Measurements from ENCODE around the gene CLDN7.

The CLDN7 gene

GRCh38 chr17:7219812-7220592 lies 42.3 kb downstream of the CLDN7 start, which contains the start of the genes ACADVL and DLG4:
TSS of gene ACADVL (plus strand) at chr17:7219938. CDS start at chr17:7219985, 47 bp downstream.
TSS of gene DLG4 (minus strand) at chr17:7219836.
- peak; percentile 94 for DNase-seq (ENCODE audit: low read depth)

DNA sequence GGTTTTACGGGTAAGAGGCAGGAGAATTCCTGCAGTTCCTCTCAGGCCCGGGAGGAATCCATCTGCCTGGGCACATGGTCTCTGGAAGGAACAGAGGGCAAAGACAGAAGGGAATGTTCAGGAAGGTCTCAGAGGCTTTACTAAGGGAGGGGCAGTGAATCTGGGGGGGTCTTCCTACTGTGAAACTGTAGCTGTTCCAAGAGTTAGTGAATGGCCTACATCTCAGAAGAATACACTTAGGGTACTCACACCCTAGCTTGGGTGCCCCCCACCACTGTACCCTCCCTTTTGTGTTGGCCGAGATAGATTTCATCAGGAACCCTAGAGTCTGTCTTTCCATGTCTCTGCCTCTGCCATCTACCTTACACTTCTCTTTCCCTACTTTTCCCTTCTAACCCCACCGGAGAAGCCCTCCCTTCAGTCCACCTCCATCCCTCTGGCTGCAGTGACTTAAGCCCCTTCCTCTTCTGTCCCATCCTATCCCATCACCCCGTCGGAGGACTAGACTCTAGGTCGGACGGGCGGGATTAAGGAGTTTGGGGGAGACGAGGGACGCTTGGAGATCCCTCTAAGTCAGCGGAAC lies 43.0 kb downstream of the CLDN7 start:
- no peak for DNase-seq (ENCODE audit: low read depth)

DNA sequence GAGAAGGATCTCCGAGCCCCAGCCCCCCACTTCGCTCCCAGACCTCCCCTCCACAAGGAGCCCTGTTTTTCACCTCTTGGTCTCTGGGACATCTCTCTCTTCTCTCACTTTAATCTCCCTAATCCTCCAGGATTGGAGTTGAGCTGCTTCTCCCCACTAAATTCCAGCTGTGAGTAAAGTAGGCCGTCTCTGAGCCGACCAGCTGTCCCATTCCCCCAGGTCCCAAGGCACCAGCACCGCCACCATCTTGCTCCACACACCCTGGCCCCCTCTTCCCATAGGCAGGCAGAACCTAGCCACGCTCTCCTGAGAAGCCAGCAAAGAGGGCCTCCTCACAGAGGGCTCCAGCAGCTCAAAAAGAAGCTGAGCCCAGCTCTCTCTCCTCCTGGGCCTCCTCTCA lies 43.5 kb downstream of the CLDN7 start:
- DNase-seq (ENCODE audit: low read depth): no peak

- DNase-seq (ENCODE audit: low read depth): peak; percentile 20
Observed at GRCh38 chr17:7218166-7218565, 44.1 kb downstream of the CLDN7 start.

DNA sequence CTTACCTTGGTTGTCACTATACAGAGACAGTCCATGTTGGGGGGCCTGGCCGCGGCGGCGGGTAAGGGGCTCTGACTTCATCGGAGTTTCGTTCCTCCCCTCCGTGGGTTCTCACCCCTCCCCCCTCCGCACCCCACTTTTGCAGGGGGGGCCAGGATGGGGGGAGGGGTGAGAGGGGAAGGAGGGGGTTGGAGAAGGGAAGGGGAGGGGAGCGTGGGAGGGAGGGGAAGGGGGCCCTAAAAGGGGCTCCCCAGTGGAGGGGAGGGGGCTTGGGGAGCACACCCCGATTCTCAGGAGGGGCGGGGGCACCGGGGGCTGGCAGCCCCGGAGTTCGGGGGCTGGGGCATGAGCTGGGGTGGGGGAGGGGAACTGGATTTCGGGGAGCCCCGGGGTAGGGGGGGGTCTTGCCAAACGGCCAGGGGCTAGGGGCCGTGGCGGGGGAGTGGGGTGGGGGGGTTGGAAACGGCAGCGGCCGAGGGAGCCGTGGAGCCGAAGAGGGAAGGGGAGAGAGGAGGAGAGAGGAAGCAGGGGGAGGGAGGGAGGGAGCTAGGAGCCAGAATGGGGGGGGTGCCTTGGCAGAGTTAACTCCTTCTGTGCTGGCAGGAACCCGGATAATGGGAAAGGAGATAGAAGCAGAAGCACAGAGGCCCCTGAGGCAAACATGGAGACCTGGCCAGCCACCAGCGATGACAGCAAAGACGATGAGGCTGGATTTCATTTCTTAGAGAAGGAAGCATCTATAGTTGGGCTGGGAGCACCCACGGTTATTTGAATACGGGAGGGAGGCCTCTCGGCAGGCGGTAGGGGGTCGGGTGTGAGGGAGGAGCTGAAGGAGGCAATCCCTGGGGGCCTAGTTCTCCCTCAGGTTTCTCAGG lies 44.9 kb downstream of the CLDN7 start:
- DNase-seq (ENCODE audit: low read depth): peak; percentile 82

- peak; percentile 16 for DNase-seq (ENCODE audit: low read depth)
Observed at GRCh38 chr17:7216242-7217112, 45.8 kb downstream of the CLDN7 start.

GRCh38 chr17:7215652-7216180 lies 46.6 kb downstream of the CLDN7 start:
- peak; percentile 46 for DNase-seq (ENCODE audit: low read depth)

- DNase-seq (ENCODE audit: low read depth): no peak
Observed at GRCh38 chr17:7215136-7215638, 47.1 kb downstream of the CLDN7 start.

DNA sequence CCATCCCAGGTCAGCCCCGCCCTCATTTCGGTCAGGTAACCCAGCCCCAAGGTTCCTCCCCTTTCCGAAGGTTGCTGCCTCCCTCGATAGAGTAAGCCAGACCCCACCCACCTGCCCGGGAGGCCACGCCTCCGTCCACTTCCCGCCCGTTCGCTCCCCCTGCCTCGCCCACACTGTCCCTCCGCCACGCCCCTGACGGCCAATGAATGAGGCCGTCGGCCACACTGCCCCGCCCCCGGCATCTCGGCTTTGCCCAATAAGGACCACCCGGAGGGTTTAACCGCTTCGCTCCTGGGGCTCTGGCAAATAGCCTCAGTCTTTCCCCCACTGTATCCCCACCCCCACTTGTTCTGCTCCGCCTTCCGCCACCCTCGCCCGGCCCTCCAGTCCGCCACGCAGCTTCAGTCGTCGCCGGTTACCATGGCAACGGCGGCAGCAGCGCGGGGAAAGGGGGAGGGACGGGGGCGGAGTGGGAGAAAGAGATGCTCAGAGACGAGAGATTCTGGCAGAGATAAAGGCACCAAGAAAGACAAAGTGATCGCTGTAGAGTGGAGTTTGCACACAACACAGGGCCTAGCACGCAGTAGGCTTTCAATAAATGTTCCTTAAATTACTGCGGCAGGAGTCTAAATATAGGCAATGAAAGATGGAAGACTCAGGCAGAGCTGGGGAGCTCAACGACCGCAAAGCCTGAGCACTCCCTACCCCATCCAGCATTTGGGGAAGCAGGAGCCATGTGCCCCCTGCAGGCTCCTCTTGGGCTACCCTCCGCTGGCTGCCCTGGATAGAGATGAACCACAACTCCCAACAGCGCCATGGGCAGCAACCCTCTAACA lies 47.8 kb downstream of the CLDN7 start:
- DNase-seq (ENCODE audit: low read depth): peak; percentile 98

- peak; percentile 81 for DNase-seq (ENCODE audit: low read depth)
Observed at GRCh38 chr17:7213895-7214299, 48.4 kb downstream of the CLDN7 start.

DNA sequence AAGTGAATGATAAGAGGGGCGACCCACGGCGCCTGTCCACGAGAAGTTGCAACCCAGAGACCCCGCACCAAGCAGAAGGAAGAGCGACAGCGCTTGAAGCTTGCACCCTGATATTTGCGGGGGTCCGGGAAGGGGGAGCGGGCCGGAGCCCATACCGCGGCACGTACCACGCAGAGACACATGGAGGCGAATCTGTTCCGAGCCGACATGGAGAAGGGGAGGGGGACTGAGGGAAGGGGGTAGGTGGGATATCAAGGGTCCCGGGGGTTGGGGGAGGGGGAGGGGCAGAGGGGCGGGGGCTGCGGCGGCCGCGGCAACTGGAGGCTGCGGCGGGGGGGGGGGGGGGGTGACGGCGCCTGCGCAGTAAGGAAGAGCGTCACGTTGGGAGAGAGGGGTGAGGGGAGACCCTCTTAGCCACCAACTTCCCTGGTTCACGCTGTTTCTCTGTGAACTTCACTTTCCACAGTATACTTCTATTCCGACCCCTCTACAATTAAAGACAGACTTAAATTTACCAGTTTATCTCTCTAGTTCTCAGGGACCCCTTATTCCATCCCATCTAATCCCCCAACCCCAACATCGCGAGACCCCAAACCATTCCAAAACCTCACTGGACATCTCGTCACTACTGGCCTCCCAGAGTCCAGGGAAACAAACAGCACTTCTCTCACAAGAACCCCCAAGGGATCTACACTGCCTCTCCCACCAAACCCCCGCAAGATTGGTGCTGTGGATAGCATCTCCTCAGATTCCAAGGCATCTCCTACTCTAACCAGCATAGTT lies 50.6 kb downstream of the CLDN7 start:
- no peak for DNase-seq (ENCODE audit: low read depth)
